CMK (cell line): ENCODE results near the gene EPC1.
"Not testable (repeated sequence)": the region's sequence is repeated elsewhere in the genome, so short reads cannot be mapped to it uniquely, and the experiment has no call there.

Experiments
- DNase-seq: peaks from one replicate; pipeline ENCODE4 v3.0.0-alpha.2; 2010; ENCODE audit warnings: low read depth

Gene EPC1

DNA sequence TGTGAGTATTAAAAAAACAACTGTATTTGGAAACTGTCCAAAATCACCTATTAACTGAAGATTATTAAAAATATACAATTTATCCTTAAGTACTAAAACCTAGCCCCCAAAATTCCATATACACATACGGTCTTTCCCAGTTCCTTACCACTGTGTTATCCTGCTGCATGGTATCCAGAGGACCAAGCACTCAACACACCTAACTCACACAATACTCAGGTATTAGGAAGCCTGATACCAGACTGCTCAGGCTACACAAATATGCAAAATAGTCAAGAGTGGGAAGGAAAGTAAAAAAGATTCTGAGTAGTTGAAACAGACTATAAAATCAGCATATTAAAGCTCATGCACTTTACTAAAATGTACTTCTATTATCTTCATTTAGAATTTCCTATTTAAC, 67.2 kb downstream of the EPC1 start:
- DNase-seq, result no peak

DNA sequence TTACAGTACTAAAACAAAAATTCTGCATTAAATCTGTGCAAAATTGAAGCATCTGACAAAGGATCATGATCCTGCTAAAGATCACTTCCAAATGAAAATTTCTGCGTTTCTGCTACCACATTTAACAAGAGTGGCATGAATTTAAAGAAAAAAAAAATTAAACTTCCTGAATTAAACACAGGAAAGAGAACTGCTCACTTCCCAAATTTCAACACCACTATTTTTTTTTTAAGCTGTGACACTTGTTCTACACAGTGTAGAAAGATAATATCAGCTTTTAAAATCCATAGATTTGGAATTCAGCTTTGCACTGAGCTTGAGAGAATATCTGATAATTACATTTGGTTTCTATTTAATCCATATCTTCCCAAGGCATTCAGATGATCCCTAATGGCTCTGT, 73.6 kb downstream of the EPC1 start:
- no peak for DNase-seq

DNA sequence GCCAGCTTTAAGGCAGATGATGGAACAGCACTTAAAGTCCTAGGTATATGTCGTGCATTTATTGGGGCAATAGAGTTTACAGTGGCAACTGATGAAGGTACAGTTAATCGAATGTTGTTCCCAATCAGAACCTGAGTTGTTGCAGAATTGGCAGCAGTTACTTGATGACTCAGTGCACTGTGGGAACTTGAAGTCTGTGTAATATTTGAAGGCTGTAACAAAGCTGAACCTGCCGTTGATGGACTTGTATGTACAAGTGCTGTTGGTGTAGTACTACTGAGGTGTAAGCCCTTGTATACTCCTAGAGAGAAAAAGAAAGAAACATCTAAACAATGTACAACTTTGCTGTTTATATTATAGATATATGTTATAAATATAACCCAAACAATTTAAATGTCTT, 75.3 kb downstream of the EPC1 start:
- no peak for DNase-seq

DNA sequence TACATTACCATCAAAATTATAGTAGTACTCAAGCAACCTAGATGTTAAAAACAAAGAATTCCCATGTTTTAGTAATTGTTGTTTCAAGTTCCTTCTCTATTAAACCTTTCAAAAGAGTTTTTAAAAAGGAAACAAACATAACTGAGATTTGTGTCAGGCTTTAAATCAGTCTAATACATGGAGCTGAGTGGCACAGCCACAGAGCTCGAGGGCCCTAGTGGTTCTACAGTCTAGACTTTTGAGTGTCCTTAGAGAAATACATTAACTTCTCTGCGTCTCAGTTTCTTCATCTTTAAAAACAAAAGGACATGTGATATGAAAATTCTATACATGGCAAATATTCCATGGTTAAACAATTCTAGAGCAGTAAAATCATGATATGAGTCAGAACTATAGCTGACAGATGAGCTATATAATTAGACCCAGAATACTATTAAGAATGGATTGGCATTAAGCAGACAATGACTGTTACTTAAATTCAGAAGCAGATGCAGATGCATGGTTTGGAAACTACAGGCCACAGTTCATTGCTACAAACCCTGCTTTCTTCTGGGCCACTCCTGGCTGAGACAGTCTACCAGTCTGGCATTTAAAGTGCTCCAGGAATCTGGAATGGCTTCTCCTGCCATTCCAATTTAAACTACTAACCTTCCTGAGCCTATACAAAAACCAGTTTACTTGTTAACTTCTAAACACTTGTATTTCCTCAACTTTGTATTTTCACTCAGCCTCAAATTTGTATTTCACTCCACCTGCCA, 77.4 kb downstream of the EPC1 start:
- no peak for DNase-seq

DNA sequence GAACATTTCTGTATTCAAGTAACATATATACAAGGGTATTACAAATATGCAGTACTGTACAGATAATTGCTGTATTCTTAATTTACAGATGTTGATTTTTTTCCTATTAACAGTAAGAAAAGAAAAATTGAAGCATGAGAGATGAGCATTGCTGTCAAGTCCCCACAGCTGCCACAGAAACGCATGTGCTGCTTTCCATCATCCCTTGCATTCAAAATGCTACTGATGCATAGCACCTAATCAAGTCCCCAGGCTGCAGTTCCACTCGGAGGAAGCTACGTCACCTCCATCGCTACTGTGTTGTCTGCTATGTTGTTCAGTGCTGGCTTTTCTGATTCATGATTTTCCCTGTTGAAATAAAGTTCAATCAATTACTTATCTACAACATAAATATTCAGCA, 78.2 kb downstream of the EPC1 start:
- DNase-seq, result no peak

DNA sequence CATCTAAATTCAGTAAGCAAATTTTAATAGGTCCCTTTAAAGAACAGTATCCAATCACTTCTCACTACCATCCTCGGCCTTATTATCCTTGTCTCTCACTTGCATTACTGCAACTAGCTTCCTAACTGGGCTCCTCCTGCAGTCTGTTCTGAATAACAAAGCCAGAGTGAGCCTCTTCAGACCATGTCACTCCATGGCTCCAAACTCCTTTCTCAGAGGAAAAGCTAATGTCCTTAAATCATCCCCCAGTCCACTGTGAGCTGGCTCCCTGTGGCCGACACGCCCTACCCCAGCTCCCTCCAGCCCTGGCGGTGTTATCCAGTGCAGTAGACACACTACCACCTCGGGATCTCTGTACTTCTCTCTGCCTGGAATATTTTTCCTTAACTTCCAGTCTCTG, 80.0 kb downstream of the EPC1 start:
- DNase-seq, result no peak

DNA sequence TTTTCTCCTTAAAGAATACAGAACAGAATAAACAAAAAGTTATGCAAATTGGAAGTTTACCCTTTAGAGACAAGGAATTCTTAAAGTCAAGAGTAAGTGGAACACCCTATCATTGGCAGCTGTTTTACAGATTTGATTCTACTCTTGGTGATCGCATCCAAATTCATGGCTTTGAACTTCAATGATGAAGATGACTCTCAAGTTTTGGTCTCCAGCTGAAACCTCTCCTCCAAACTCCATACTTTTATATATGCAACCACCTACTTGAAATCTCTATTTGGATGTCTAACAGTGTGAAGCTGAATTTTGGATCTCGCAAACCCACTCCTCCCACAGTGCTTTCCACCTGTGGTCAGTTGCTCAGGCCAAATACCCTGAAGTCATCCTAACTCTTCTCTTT, 80.4 kb downstream of the EPC1 start:
- DNase-seq, result no peak

DNA sequence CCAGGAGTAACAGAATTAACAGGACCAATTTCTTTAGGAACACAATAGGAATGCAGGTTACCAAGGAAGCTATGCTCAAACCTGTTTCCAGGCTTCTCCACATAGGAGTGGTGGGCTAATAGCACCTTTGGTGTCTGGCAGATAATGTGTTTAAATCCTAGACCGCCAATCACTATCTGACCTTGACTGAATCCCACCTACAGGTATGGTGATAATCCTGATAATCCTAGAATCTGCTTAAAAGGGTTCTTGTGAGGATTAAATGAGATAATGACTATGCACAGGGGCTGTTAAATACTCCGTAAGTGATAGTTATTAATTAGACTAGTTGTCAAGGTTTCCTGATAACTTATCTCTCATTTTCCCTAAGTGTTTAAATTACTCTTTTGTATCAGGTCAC, 81.2 kb downstream of the EPC1 start:
- no peak for DNase-seq

DNA sequence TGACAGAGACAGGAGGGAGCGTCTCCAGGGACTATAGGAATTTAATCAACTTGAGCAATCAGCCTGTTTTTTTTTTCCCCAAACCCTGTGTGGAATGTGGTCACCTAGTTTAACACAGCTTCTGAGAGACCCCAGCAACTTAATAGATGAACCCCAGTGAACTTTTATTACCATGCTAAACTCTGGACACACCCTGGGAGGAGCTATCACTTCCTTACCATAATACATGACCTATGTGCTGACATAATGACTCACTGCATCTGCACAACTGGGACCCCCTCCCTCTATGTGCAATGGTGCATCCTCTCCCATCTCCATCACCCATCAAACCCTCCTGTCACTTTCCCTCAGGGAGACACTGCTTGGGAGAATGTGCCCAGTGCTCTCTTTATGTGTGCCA, 83.7 kb downstream of the EPC1 start:
- DNase-seq, result no peak

DNA sequence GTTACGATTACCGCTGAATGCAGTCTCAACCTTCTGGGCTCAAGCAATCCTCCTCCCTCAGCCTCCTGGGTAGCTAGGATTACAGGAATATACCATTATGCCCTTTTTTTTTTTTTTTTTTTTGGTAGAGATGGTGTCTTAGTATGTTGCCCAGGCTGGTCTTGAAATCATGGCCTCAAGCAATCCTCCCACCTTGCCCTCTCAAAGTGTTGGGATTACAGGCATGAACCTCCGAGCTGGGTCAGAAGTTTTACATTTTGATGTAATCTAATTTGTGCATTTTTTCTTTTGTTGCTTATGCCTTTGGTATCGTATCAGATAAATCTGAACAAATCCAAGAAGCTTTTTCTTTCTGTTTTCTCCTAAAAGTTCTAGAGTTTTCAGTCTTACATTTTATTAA, 87.4 kb downstream of the EPC1 start:
- no peak for DNase-seq

DNA sequence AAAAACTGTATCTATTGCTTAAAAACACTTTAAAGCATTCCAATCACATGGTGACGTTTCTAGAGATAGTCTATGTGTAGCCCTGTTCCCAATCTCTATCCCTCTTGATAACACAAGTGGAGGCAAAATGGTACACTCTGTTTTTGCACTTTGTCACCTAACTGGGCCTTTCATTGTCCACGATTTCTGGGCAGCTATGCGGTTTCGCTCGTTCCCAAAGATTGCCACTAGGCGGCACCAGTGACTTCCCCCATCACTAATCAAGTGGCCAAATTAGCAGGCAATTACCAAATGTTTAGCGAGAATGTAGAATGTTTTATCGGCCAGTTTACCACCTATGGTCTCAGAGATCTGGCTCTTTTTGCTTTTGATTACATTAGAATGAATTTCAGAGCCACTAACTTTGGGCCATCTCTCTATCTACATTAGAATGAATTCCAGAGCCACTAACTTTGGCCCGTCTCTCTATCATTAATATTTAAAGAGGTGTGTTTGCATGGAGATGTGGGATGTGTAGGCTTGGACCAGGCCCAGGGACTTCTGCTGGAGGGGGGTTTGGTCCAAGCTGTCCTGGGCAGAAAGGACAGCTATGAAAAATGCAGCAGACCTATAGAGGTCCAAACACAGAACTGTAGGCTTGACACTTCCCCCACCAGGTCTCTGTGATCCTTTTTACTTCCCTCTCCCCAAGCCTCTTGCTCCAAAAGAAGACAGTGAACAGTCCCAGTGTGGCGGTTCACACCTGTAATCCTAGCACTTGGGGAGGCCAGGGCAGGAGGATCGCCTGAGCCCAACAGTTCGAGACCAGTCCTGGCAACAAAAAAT, 90.1 kb downstream of the EPC1 start:
- DNase-seq, result peak; percentile 5

DNA sequence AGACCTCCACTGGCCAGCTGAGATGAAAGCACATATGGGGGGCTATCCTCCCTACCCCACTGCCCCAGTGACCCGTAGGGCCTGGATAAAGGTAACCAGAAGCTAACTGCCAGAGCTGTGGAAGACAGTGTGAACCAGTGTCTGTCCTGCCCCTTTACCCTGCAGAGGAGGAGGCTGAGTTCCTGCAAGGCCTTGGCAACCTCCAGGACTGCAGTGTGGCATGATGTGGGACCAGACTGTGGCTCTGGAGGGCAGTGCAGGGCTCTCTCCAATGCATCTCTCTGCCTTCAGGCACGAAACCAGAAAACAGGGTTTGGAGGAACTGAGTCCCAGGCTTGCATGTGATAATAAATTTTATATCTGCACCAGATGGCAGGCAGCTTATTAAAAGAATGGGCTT, 93.1 kb downstream of the EPC1 start:
- DNase-seq, result no peak

DNA sequence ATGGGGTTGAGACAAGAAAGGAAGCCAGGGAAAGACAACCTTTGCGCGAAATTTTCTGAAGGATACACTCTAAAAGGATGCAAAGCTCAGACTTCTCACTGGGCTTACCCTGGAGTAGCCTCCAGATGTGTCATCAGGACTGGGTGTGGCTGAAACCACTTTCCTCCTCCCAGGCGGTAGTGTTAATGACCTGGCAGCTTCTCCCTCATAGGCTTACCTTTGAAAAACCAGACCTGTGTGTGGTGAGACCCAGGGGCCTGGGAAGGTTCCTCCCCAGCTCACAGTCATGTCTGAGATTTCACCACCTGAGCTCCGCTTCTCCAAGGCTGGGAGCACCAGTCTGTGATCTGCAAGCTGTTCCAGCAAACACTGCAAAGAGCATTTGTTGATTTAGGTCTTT, 93.7 kb downstream of the EPC1 start:
- no peak for DNase-seq

DNA sequence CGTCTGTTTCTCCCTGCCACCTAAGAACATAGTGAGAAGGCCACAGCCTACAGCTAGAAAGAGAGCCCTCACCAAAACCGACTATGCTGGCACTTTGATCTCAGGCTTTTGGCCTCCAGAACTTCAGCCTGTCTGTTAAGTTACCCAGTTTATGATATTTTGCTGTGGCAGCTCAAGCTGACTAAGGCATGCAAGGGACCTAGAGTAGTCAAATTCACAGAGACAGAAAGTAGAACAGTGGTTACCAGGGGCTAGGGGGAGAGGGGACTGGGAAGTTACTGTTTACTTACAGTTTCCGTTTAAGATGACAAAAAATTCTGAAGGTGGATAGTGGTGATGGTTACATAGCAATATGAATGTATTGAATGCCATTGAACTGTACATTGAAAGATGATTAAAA, 96.5 kb downstream of the EPC1 start:
- not testable (repeated sequence) for DNase-seq

DNA sequence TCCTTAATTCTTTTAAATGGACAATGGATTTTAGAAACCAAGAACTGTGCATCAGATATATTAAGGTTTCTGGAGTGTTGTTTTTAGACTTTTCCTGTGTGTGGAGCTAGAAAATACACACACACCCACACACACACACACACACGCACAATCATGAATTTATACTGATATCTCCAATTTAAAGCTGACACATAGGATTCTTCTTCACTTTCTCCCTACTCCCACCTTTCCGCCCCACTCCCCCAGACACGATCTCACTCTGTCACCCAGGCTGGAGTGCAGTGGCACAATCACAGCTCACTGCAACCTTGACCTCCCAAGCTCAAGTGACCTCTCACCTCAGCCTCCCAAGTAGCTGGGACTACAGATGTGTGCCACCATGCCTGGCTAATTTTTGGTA, 100.3 kb downstream of the EPC1 start:
- DNase-seq, result no peak

DNA sequence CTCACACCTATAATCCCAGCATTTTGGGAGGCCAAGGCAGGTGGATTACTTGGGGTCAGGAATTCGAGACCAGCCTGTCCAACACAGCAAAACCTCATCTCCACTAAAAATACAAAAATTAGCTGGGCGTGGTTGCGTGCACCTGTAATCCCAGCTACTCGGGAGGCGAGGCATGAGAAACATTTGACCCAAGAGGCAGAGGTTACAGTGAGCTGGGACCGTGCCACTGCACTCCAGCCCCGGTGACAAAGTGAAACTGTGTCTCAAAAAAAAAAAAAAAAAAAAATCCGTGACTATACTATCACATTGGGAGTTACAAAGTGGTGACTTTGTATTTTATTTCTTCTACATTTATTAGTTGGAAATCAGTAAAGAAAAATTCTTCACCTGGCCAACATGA, 101.2 kb downstream of the EPC1 start:
- DNase-seq, result no peak

DNA sequence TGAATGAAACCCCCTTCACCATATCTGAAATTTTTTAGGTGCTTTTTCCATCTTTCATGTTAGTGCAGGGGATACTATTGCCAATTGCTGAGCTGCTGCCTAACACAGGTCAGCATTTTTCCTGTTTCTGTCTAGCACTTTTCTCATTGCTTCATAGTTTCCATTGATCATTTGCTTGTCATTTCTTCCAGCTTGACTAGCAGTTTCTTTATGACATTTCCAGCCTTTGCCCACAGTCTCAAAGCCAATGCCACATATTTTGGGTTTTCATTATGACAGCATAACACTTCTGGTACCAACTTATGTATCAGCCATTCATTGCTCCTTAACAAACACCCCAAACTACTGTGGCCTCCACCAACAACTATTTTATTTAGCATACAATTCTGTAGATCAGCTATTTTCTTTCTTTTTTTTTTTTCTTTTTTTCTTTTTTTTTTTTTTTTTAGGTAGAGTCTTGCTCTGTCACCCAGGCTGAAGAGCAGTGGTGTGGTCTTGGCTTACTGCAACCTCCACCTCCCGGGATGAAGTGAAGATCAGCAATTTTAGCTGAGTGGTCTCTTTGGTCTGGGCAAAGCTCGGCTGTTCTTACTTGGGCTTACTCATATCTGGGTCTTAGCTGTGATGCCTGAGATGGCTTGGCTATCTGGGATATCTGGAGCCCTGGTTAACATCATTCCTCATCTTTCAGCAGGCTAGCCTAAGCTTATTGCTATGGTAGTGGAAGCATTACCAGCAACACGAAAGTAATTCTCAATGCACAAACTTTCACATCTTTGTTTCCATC, 102.3 kb downstream of the EPC1 start:
- DNase-seq, result no peak

DNA sequence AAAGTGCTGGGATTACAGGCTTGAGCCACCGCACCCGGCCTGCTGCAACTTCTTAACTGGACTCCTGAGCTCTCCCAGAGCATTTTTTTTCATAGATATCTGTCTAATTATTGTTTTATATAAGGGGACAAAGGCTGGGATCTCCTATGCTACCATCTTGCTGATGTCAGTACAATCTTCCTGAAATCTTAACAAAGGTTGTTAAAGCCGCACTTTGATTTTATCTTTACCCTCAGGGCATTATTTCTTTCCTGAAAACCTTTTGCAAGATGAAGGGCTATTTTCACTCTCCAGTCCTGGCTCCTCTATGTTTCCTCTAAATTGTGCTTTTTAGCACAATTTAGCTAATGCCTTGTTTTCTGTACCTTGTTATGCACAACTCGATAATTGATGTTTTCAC, 102.9 kb downstream of the EPC1 start:
- DNase-seq, result no peak

DNA sequence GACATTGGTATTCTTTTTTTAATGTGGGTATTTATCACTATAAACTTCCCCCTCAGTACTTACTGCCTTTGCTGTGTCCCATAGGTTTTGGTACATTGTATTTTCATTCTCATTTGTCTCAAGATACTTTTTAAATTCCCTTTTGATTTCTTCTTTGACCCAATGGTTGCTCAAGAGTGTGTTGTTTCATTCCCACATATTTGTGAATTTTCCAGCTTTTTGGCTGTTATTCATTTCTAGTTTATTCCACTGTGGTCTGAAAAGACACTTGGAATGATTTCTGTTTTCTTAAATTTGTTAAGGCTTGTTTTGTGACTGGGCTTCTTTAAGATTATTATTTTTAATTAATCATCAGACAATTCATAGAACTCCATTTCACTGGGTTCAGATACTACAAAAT, 105.0 kb downstream of the EPC1 start:
- DNase-seq, result no peak

DNA sequence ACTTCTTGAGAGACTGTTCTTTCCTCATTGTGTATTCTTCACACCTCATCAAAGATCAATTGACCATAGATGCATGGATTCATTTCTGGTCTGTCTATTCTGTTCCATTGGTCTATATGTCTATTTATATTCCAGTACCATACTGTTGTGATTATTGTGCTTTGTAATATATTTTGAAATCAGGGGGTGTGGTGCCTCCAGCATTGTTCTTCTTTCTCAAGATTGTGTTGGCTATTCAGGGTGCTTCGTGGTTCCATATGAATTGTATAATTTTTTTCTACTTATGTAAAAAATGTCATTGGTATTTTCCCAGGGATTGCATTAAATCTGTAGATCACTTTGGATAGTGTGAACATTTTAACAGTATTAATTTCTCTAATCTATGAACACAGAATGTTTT, 106.5 kb downstream of the EPC1 start:
- no peak for DNase-seq

DNA sequence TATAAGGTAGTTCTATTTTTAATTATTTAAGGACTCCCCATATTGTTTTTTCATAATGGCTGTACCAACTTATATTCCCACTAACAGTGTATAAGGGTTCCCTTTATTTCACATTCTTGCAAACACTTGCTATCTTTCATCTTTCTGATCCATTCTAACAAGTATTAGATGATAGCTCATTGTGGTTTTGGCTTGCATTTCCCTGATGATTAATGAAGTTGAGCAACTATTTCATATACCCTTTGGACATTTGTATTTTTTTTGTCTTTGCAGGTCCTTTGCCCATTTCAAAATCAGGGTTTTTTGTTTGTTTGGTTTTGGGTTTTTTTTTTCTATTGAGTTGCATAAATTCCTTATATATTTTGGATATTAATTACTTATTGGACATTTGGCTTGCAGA, 107.2 kb downstream of the EPC1 start:
- no peak for DNase-seq

DNA sequence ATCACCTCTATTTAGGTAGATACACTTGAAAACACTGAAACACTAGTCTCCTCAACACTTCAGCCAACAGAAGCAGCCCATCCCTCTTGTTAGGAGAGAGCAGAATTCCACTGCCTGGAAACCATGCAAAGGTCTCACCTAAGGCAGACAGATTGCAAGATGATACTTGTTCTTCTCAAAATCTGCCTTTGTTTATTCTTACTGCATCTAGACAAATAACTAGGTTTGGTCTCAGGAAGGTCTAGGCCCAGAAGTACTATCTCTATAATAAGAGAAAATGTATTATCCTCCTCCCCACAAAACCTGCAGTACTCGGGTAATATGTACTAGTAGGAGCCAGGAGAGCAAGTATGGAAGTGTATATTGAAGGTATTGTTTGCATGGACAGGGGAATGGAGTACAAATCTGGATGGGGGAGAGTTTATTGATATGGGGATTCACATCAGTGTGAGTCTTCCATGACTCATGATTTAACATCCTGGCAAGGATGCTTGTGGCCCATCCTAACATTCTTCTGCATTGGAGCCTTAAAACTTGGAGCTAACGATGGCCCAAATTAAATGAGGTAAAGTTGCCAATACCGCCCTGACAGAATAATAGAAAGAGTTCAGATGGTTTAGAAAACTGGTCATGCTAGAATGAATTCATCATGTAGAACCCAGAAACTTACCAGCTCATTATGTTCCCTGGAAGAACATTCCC, 109.2 kb downstream of the EPC1 start:
- no peak for DNase-seq
